Panc1 (cell line): Measurements from ENCODE around the gene SSBP3. TPM values are rescaled to one million over a fixed set of nuclear protein-coding genes. Genes with fewer than 3 reads are reported as not detected.

ENCODE experiments used
- ATAC-seq: fragments of 200-7000 bp; cut with Tn5 transposase; 2 replicates; pipeline ENCODE4 v1.9.1; 2020; ENCODE audit warnings: mild to moderate bottlenecking, moderate library complexity
- BruUV-seq: library from RNA; stranded (reverse); fragments of 400-500 nt; replicated peaks from 2 replicates; lab custom pipeline; 2021; lab: Mats Ljungman, UMichigan
- CTCF ChIA-PET: fragments of 300-600 bp; sonication (Branson Sonifier 250); formaldehyde crosslinking; loops from one replicate; lab custom pipeline; 2022; ENCODE audit warnings: antibody characterized with exemption; lab: Charles Lee
- POLR2A ChIA-PET: fragments of 300-600 bp; sonication (Branson Sonifier 250); formaldehyde crosslinking; loops from one replicate; lab custom pipeline; 2022; ENCODE audit warnings: antibody characterized with exemption; lab: Charles Lee
- DNase-seq: peaks from one replicate; pipeline ENCODE4 v3.0.0-alpha.2; 2010; ENCODE audit warnings: low read depth, low spot score
- H3K27ac ChIP-seq: 2 replicates; pipeline ENCODE4 v1.5.1; 2011; ENCODE audit warnings: mild to moderate bottlenecking, low read length, inconsistent platforms
- H3K27me3 ChIP-seq: fragments of 200-500 bp; sonication (Bioruptor generic); 2 replicates; pipeline ENCODE4 v1.6.0; 2014; ENCODE audit warnings: low read length, inconsistent platforms; ENCODE audit not compliant: control insufficient read depth, insufficient read depth
- H3K36me3 ChIP-seq: fragments of 200-500 bp; sonication (Bioruptor generic); 2 replicates; pipeline ENCODE4 v1.5.1; 2014; ENCODE audit warnings: inconsistent platforms, mild to moderate bottlenecking, low read length, moderate library complexity; ENCODE audit not compliant: control insufficient read depth, insufficient read depth
- H3K4me1 ChIP-seq: 2 replicates; pipeline ENCODE4 v1.5.1; 2011; ENCODE audit warnings: inconsistent platforms, mild to moderate bottlenecking, low read length, moderate library complexity; ENCODE audit not compliant: control insufficient read depth, insufficient read depth
- H3K4me3 ChIP-seq, 2 experiments: 2 replicates each; pipeline ENCODE4 v1.5.1; 2011 to 2012; ENCODE audit warnings: low read depth in 2 of 2, low read length in 2 of 2, mild to moderate bottlenecking in 2 of 2, inconsistent platforms in 1 of 2, moderate library complexity in 1 of 2
- H3K9me3 ChIP-seq: fragments of 200-500 bp; sonication (Bioruptor generic); 2 replicates; pipeline ENCODE4 v1.5.1; 2014; ENCODE audit warnings: low read depth, mild to moderate bottlenecking, inconsistent platforms, low read length, moderate library complexity; ENCODE audit not compliant: control insufficient read depth, insufficient read depth
- POLR2AphosphoS5 ChIP-seq: IDR thresholded peaks from 2 replicates; pipeline ENCODE4 v1.6.1; 2012; ENCODE audit warnings: mild to moderate bottlenecking, low read depth, low read length, moderate library complexity
- SIN3A ChIP-seq: IDR thresholded peaks from 2 replicates; pipeline ENCODE4 v1.6.1; 2012; ENCODE audit warnings: low read depth, mild to moderate bottlenecking, low read length, moderate library complexity, borderline replicate concordance; ENCODE audit not compliant: insufficient read depth
- TCF7L2 ChIP-seq: IDR thresholded peaks from 2 replicates; pipeline ENCODE4 v1.6.1; 2011; ENCODE audit warnings: mild to moderate bottlenecking, low read depth, low read length, inconsistent platforms
- in situ Hi-C: cut with HindIII; loops from 2 replicates; pipeline ENCODE4 v1.10.0; 2016; ENCODE audit warnings: low sequenced_read_pairs, low pct_unique_long_range_greater_than_20kb
- intact Hi-C: fragments of 100-400 bp; cut with micrococcal nuclease; formaldehyde crosslinking; loops from one replicate; pipeline ENCODE4 v1.10.0; 2022; ENCODE audit not compliant: unreplicated experiment
- total RNA-seq: library from RNA; stranded (reverse); gene quantifications from one replicate; pipeline ENCODE4 v1.2.1, GENCODE V29; 2021; ENCODE audit not compliant: unreplicated experiment
- TF ChIP-seq, protein P1 (sequence below): fragments of 450-650 bp; IDR thresholded peaks from 2 replicates; pipeline ENCODE4 v1.5.1; 2017; ENCODE audit warnings: mild to moderate bottlenecking
- TF ChIP-seq, protein P2 (sequence below), 2 experiments: IDR thresholded peaks; 2 replicates each; pipeline ENCODE4 v1.6.1; 2011 to 2012; ENCODE audit warnings: low read depth in 2 of 2, control low read depth in 1 of 2, low read length in 1 of 2, mild to moderate bottlenecking in 1 of 2, moderate library complexity in 1 of 2; ENCODE audit not compliant: insufficient read depth in 1 of 2

SSBP3 gene
- total RNA-seq, 1 experiment from 2014 or later: 22.5 TPM

DNA sequence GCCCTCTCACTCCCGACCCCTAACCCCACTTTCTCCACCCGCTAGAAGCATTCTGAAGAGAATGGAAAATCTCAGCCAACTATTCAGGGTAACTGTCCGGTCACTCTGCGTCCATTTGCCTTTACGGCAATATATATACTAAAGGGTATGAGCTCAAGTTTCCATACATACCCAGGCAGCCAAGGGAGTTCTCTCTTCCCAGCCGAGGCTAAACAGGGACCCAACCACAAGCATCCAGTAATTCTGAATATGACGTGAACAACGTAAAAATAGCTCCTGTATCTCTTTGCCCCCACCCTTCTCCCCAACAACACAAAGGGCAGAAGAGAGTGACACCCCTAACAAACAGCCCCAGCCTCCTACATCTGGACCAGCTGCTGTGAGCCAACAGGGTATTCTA lies 67.7 kb downstream of the SSBP3 start:
- no peaks in the 10 kb centered on the region for H3K27me3 ChIP-seq
- ChIA-PET POLR2A (no interaction called here), CTCF (no interaction called here)
- TF ChIP-seq, protein P1, sequence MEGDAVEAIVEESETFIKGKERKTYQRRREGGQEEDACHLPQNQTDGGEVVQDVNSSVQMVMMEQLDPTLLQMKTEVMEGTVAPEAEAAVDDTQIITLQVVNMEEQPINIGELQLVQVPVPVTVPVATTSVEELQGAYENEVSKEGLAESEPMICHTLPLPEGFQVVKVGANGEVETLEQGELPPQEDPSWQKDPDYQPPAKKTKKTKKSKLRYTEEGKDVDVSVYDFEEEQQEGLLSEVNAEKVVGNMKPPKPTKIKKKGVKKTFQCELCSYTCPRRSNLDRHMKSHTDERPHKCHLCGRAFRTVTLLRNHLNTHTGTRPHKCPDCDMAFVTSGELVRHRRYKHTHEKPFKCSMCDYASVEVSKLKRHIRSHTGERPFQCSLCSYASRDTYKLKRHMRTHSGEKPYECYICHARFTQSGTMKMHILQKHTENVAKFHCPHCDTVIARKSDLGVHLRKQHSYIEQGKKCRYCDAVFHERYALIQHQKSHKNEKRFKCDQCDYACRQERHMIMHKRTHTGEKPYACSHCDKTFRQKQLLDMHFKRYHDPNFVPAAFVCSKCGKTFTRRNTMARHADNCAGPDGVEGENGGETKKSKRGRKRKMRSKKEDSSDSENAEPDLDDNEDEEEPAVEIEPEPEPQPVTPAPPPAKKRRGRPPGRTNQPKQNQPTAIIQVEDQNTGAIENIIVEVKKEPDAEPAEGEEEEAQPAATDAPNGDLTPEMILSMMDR: no peak
- TF ChIP-seq SIN3A (no peak), POLR2AphosphoS5 (no peak), TCF7L2 (no peak)
- TF ChIP-seq, protein P2, sequence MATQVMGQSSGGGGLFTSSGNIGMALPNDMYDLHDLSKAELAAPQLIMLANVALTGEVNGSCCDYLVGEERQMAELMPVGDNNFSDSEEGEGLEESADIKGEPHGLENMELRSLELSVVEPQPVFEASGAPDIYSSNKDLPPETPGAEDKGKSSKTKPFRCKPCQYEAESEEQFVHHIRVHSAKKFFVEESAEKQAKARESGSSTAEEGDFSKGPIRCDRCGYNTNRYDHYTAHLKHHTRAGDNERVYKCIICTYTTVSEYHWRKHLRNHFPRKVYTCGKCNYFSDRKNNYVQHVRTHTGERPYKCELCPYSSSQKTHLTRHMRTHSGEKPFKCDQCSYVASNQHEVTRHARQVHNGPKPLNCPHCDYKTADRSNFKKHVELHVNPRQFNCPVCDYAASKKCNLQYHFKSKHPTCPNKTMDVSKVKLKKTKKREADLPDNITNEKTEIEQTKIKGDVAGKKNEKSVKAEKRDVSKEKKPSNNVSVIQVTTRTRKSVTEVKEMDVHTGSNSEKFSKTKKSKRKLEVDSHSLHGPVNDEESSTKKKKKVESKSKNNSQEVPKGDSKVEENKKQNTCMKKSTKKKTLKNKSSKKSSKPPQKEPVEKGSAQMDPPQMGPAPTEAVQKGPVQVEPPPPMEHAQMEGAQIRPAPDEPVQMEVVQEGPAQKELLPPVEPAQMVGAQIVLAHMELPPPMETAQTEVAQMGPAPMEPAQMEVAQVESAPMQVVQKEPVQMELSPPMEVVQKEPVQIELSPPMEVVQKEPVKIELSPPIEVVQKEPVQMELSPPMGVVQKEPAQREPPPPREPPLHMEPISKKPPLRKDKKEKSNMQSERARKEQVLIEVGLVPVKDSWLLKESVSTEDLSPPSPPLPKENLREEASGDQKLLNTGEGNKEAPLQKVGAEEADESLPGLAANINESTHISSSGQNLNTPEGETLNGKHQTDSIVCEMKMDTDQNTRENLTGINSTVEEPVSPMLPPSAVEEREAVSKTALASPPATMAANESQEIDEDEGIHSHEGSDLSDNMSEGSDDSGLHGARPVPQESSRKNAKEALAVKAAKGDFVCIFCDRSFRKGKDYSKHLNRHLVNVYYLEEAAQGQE (IDR thresholded peaks at IDR 0.05; ENCODE audit: insufficient read depth in 1 of 2, low read depth in 2 of 2, low read length in 1 of 2): no peak
- BruUV-seq: no TSS peak
- DNase-seq (no peak), ATAC-seq (no peak)
- H3K4me3 ChIP-seq: no peak overlapping the region
- intact Hi-C loops (no loop called here), in situ Hi-C loops (no loop called here)
- no peak overlapping the region for H3K27ac ChIP-seq
- H3K36me3 ChIP-seq: no peaks in the 10 kb centered on the region
- no peaks in the 10 kb centered on the region; the same call in 1 of the 2 replicates for H3K4me1 ChIP-seq
- H3K9me3 ChIP-seq: no peaks in the 10 kb centered on the region

DNA sequence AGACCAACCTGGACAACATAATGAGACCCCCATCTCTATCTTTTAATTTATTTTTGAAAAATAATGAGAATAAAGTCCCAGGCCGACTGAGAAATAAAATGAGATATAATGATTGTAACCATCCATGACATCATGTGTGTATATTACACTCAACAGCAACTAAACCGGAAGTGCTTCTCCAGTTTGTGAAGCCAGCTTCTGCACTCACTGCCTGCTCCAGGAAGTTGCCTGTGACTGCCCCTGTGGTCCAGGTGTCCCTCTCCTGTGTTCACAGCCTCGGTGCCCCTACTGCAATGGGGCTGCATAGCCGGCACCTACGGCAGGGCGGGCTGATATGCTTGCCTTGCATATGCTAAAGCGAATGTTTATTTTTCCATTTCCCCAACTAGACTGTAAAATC lies 68.3 kb downstream of the SSBP3 start:
- no peaks in the 10 kb centered on the region for H3K9me3 ChIP-seq
- intact Hi-C loops: no loop called here
- no peaks in the 10 kb centered on the region; the same call in 1 of the 2 replicates for H3K4me1 ChIP-seq
- no peaks in the 10 kb centered on the region for H3K36me3 ChIP-seq
- no peak overlapping the region for H3K4me3 ChIP-seq
- no TSS peak for BruUV-seq
- no peaks in the 10 kb centered on the region for H3K27me3 ChIP-seq
- ATAC-seq (no peak), DNase-seq (no peak)
- in situ Hi-C loops: no loop called here
- POLR2A ChIA-PET: interaction anchor here (0.7 kb wide), 1 partner anchor 21 kb away, joined by 6 read pairs; no protein-coding TSS in a partner anchor
- CTCF ChIA-PET: no interaction called here
- H3K27ac ChIP-seq: no peak overlapping the region
- no peak for TF ChIP-seq TCF7L2
- TF ChIP-seq, protein P1: no peak
- TF ChIP-seq SIN3A: no peak
- TF ChIP-seq, protein P2 (IDR thresholded peaks at IDR 0.05; ENCODE audit: insufficient read depth in 1 of 2, low read depth in 2 of 2, low read length in 1 of 2): no peak
- TF ChIP-seq POLR2AphosphoS5: no peak
